Fibroblast of skin of scalp (primary cell): ENCODE data around the gene PLAAT3.
"Not testable (repeated sequence)": the region's sequence is repeated elsewhere in the genome, so short reads cannot be mapped to it uniquely, and the experiment has no call there.

Experiments used
- DNase-seq: peaks from one replicate; pipeline ENCODE4 v3.0.0-alpha.2; 2013

PLAAT3 gene

DNA sequence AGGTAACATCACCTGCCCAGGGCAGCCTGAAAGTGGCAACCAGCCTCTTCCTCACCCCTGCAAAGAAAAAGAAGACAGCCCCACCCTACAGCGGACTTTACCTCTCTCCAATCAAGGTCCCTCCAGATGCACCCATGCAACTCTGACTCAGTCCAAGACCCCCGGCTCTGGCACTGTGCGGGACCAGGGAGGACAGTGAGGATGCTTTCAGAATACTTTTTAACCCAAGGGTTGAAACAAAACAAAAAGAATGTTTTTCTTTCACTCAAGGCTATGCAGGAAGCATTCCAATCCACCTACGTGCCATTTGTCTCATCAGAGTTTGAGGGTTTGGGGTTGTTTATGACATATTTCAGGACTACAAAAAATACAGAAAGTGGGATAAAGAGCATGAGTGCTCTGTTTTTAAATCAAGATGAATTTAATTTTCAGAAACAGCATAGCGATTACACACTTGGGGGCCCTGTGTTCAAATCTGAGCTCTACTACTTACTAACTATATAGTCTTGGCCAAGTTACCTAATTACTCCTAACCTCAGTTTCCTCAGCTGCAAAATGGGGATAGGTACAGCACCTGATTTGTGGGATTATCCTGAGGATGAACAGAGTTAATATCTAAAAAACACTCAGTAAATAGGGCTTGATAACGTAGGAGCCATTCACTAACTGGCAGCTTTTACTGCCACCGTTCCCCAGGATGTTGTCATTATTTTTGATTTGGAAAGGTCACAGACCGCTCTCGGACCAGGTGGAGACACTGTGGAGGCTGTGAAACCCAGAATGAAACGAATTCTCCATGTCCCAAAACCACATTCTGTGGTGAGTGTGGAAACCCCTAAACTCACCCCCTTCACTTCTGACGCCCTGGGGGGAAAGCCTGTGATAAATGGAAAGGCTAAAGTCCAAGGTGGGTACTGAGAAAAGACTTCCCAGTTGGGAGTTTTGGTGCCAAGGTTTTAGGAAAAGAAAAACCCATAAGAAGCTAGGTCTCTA, 5.6 kb downstream of the PLAAT3 start:
- DNase-seq: peak; percentile 88

DNA sequence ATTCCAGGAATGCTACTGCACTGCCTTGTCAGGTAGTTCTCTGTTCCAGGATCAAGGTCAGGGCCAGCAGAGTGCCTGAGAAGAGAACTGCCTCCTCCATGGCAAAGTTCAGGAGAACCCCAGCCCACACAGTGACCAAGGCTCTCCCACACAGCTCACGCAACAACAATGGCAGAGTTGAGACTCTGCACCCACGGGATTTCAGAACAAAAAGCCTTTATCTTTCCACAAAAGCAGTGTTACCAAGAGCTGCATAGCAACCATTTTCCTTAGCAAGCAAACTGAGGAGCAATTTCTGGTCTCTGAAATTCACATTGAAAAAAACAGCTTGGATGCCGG, 11.1 kb downstream of the PLAAT3 start:
- no peak for DNase-seq

DNA sequence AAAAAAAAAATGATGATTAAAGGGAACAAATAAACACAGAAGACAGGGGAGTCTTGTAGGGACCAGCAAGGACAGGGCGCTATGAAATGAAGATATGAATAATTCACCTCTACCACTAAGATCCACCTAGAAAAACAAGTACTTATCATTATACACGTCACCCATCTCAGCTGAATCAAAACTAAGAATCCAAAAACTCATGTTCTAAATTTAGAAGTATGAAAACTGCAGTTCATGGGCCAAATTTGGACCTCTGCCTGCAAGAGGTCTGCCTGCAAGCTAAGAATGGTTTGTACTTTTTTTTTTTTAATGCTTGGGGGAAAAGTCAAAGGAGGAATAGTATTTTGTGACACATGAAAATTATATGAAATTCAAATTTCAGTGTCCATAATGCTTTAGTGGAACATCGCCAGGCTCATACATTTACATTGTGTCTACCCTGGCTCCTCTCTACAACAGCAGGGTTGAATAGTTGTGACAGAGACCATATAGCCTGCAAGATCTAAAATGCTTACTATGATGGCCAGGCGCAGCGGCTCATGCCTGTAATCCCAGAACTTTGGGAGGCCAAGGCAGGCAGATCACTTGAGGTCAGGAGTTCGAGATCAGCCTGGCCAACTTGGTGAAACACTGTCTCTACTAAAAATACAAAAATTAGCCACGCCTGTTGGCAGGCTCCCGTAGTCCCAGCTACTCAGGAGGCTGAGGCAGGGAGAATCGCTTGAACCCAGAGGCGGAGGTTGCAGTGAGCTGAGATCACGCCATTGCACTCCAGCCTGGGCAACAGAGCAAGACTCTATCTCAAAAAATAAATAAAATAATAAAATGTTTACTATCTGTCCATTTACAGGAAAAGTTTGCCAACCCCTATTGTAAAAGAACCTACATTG, 11.7 kb downstream of the PLAAT3 start:
- DNase-seq: peak; percentile 68

DNA sequence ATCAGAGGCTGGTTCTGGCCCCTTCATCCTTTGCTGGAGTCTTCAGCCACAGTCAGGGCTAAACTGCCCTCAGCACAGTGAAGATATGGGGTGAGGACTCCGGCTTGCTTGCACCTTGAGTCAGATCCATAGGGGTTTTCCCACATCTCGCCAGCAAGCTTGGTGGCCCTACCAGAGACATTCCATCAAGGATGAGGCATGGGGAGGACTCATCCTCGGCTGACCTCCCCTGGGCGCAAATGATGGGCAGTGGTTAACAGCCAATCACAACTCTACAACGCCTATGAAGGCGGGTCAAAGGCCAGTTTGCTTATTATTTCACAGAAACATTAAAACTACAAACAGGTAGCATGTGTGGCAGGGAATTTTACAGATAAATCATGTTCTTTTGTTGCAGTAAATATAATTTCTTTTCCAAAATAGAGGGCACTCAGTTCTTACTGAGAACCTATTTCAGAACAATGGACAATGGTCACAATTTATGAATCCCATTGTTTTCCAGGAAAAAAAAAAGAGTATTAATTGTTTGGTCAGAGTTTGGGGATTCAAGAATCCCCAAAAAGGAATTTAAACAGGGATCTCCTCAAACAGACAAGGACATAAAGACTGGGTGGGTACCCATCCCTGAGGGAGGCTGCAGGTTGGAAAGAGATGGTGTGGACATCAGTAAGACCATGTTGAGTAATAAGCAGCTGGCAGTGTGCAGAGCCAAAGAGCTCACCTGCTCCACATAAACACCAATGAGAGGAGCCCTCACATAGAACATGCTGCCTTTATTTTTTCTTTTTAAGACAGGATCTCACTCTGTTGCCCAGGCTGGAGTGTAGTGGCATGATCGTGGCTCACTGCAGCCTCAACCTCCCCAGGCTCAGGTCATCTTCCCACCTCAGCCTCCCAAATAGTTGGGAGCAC, 14.8 kb downstream of the PLAAT3 start:
- peak; percentile 90 for DNase-seq

DNA sequence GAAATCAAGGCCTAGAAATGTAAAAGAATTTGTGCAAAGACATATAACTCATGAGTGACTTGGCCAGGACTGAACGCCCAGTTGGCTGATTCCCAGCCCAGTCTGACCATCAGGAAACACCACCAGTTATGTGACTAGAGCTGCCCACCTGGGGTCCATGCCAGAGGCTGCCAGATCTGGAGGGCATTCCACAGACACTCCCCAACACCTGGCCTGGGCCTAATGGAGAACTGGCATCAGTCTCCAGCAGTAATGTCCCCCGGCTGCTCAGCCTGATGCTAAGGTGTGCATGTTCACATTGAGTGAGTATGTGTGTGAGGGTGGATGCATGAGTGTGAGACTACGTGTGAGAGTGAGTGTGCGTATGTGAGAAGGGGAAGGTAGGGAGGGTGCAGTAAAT, 15.7 kb downstream of the PLAAT3 start:
- DNase-seq: no peak

DNA sequence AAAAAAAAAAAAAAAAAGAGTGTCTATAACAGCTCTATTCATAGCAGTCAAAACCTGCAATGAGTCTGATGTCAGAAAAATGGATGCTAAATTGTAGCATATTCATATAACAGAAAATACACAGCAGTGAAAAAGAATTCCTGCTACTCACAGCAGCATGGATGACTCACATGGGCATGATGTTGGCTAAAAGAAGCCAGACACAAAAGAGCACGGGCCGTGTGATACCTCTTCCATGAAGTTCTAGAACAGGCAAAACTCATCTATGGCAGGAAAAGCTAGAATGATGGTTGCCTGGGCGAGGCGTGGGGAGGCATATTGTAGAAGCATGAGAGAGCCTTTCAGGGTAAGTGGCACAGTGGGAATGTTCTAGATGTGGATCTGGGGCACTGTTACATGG, 18.9 kb downstream of the PLAAT3 start:
- DNase-seq: peak; percentile 49

DNA sequence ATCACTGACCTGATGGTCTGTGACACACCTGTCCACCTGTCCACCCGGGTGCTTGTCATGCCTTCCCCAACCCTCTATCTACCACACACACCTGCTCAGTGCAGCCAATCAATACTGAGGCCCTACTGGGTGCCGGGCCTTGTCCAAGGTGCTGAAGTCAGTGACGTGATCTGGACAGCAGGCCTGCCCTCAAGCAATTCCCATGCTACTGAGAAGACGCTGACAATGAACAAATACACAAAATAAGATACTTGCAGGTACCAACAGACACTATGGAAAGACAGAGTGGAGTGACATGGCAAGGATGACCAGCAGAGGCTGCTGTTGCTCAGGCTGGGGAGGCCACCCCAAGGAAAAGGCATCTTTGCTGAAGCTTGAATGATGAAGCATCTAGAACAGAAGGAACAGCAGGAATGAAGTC, 21.2 kb downstream of the PLAAT3 start:
- DNase-seq: peak; percentile 49

DNA sequence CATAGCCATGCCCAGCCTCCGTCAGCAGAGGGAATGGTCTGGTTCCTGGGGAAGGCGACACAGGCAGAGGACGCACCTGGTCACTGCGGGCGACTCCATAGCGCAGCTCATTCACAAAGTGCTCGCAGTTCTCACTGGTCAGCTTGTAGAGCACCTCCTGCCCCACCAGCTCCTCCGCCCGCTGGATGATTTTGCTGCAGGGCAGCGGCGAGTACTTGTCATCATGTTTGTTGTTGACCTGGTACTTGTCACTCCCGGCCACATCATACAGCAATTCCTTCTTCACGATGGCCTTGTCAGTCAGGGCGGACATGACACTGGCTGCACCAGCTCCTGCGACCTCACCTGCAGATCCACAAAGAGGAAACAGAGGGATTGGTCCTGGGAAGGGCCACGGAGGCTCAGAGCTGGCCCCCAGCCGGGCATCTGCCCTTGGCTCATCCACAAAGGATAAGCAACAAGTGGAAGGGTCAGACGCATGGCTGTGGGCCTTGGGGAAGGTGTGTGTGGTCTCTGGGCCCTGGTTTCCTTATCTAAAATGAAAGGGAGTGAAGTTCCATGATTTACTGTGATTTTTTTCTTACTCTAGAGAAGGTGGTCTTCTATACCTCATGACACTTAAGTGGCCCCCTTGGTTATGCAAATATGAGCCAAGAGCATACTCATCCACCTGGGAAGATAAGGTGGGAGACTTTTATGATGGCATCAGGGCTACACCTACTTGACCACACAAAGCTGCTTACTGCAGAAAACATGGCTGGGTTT, 24.0 kb downstream of the PLAAT3 start:
- DNase-seq: no peak

DNA sequence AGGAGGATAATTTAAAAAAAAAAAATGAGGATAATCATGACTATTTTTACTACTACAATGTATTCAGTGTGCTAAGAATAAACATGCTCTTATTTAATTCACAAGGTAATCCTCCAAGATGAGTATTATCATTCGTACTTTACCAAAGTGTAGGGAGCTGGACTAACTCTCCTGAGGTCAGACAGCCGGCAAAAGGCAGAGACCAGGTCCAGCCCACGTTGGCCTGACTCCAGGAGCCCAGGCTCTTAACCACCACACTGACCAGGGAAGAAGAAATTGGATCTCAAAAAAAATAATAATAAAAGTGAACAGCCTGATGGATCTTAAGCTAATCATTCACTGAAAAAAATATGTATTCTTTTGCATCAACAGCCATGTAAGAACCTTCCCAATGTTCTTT, 25.2 kb downstream of the PLAAT3 start:
- DNase-seq: no peak

DNA sequence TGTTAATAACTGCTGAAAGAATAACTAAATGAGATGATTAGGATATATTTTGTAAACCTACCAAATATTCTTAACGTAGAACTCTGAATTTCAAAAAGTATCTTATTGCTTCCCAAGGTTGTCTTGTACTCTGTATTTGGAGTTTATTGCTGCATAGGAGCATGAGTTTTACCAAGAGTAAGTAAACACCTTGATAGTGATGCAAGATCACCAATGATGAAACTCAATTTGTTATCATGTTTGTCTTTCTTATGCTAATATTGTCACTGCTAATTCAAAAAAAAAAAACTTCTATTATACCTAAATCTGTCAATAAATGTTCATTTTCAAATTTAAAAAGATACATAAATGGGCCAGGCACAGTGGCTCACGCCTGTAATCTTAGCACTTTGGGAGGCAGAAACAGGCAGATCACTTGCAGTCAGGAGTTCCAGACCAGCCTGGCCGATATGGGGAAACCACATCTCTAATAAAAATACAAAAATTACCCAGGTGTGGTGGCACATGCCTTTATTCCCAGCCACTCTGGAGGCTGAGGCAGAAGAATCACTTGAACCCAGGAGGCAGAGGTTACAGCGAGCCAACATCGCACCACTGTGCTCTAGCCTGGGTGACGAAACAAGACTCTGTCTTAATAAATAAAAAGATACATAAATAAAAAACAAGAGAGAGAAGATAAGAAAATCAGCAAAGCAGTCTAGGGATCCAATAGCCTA, 27.6 kb downstream of the PLAAT3 start:
- DNase-seq: no peak

DNA sequence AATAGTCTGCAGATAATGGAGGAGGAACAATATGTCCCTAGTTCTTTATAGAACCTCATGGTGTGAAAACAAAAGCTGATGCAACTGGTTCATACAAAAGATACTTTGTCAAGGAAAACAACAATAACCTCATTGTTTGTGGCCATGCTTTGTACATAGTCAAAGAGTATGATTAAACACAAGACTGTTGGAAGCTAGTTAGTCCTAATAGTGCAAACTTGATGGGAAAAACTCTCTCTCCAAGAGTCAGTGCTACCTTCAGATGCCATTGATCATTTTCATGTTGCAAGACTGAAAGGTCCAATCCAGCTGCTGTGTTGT, 30.9 kb downstream of the PLAAT3 start:
- DNase-seq: no peak

DNA sequence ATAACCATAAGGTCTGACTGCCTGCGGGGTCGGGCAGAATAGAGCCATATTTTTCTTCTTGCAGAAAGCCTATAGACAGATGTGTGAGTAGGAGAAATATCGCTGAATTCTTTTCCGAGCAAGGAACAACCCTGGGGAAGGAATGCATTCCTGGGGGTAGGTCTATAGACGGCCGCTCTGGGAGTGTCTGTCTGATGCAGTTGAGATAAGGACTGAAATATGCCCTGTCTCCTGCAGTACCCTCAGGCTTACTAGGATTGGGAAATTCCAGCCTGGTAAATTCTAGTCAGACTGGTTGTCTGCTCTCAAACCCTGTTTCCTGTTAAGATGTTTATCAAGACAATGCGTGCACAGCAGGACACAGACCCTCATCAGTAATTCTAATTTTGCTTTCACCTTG, 33.0 kb downstream of the PLAAT3 start:
- DNase-seq: not testable (repeated sequence)

DNA sequence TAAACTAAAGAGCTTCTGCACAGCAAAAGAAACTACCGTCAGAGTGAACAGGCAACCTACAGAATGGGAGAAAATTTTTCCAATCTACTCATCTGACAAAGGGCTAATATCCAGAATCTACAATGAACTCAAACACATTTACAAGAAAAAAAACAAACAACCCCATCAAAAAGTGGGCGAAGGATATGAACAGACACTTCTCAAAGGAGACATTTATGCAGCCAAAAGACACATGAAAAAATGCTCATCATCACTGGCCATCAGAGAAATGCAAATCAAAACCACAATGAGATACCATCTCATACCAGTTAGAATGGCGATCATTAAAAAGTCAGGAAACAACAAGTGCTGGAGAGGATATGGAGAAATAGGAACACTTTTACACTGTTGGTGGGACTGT, 35.4 kb downstream of the PLAAT3 start:
- not testable (repeated sequence) for DNase-seq

DNA sequence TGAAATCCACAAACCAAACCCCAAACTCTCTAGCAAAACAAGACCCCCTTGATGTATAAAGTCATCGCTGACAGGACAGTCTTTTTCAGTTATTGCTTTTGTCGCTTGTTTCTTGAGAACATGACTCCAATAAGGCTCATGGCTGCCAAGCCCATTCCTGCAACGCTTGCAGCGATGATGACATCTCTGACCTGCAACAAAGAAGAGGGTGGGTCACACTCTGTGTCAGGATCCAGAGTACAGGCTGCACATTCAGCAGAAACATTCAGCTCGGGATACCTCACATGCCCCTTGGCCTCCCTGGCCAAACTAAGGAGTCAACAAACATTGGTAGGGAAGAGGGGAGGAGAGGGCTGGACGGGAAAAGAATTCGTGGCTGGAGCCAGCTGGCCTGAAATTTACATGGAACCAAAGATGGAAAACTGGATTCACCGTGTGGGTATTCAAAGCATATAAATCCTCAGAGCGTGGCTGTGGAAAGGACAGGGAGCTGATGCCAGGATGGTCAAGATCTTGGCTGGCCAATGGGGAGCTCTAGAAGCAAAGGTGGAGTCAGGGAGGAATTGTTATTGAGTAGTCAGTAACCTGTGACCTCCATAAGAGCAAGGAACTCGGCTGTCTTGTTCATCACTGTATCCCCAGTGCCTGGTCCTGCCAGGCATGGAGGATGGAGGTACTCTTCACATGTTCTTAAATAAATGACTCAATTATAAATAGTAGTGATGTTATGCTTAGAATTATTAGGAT, 39.2 kb downstream of the PLAAT3 start:
- peak; percentile 8 for DNase-seq

DNA sequence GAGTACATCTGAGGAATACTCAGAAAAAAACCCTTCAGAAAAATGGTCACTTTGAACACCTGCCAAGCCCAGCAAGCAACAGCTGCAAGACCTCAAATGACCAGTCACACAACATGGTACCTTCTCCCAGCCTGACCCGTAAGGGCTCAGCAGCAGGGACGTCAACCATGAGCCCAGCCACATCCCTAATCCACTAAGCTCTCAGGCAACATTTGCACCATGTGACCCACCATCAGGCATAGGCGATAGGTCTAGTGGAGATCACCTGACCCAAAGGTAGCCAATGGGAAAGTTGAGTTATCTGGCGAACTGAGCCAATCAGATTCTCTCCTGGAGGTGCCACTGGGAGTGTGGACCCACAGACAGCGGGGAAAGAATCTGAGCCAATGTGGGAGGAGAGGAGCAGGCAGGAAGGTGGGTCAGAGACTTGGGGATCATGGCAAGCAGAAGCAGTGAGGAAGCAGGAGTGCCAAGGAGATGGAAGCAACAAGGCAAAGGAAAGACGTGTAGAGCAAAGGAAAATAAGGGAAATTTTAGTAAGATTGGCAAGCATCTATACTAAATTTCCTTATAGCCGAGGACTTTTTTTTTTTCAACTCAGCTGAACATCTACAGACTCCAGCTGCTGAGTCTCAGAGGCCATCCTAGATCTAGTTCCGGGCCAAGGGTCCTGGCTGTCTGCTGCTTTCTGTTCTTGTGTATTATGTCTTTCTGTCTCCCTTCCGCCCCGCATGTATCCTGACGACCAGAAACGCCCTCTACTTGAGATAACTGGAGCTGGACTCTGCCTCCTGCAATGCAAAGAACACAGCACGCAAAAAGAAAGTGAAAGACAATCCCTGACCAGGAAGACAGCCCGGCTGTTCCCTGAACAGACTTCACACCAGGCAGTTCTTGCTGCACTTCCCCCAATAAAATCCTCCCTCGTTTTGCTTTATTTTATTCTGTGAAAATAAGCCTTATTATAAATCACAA, 40.1 kb downstream of the PLAAT3 start:
- peak; percentile 80 for DNase-seq

DNA sequence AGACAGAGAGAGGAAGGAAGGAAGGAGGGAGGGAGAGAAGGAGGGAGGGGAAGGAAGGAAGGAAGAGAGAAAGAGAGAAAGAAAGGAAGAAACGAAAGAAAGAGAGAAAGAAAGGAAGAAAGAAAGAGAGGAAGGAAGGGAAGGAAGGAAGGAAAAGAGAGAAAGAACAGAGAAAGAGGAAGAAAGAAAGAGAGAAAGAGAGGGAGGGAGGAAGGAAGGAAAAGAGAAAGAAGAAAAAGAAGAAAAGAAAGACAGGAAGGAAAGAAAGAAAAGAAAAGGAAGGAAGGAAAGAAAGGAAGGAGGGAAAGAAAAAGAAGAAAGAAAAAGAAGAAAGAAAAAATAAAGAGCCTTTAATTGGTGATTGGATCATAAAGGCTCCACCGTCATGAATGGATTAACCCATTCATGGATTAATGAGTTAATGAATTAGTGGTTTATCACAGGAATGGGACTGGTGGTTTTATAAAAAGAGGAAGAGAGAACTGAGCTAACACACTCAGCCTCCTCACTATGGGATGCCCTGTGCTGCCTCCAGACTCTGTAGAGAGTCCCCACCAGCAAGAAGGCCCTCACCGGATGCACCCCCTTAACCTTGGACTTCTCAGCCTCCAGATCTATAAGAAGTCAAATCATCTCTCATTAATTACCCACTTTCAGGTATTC, 42.1 kb downstream of the PLAAT3 start:
- no peak for DNase-seq

DNA sequence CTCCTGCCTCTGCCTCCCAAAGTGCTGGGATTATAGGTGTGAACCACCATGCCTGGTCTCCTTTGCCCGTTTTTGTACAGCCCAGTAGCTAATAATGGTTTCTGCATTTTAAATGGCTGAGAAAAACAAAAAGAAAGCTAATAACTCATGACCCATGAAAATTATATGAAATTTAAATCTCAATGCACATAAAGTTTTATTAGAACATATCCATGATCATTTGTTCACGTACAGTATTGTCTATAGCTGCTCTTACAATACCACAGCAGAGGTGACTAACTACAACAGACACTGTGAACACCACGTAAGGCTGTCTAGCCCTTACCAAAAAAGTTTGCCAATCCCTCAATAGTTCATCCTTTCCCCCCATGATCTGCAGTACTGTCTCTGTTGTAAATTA, 44.7 kb downstream of the PLAAT3 start:
- DNase-seq: no peak

DNA sequence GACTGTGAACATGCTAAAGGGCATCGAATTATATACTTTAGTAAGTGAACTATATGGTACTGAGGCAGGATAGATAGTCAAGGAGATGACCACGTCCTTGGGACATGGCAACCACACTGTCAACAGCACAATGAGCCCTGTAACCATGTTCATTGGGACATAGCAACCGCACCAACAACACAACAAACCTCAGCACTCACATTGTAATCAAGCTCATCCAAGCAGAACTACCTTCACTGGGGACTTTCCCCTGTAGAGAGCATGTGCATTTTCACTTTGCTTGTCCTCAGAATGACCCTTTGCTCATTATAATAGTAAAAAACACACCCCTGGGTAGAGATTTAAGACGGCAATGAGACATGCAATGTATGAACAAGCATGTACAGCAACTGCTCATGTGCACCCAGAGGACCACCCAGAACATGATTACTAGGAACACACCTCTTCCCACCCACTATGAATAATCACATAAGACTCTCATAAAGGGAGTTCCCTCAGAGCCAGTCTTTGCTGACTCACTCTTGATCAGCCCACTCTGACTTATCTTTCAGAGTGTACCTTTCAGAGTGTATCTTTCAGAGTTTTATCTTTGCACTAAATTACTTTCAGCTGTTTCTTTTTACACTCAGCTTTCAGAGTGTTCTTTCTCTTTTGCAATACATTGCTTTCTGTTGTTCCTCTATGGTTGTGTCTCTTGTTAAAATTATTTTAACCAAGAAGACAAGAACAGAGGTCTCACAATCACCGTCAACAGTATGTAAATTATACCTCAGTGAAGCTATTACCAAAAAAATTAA, 47.0 kb downstream of the PLAAT3 start:
- peak; percentile 78 for DNase-seq
